ENCODE results near the gene CPLX3. TPM values are rescaled to one million over a fixed set of nuclear protein-coding genes. Genes with fewer than 3 reads are reported as not detected.

Gene CPLX3
- total RNA-seq, 1 experiment from 2014 or later = not detected

DNA sequence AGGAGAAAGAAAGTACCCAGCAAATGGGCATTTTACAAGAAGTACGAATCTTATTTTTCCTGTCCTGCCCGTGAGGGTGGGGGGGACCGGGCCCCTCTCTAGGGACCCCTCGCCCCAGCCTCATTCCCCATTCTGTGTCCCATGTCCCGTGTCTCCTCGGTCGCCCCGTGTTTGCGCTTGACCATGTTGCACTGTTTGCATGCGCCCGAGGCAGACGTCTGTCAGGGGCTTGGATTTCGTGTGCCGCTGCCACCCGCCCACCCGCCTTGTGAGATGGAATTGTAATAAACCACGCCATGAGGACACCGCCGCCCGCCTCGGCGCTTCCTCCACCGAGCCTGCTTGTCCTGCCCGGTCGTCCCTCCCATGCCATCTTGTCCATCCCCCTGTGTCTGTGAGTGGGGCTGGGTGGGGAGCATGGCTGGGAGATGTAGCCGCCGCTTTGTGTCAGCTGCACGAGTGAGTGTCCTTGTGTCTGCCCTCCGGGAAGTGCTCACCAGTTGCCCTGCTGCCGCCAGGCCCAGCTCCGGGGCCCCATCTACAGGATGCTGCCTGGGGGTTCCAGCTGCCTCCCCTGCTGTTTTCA lies 23.5 kb upstream of the CPLX3 start:
- Mint-ChIP-seq H3K27ac (no peak overlapping the region), H3K36me3 (ENCODE audit: insufficient read depth in 1 of 3, low read depth in 3 of 3) (peaks cover 11 to 34% (median 34%) of the 10 kb centered on the region in 3 experiments; a peak in 5 of 7 replicates), H3K4me3 (no peak overlapping the region), H3K9me3 (no peaks in the 10 kb centered on the region), H3K27me3 (ENCODE audit: low read depth) (no peaks in the 10 kb centered on the region), H3K4me1 (peaks cover 2 to 9% of the 10 kb centered on the region in 2 experiments)
- Histone ChIP-seq H3K23ac (ENCODE audit: insufficient read length, low read depth, low read length) (no peak overlapping the region), H2BK20ac (ENCODE audit: low read depth, low read length, poor library complexity, severe bottlenecking) (no peak overlapping the region), H3K9me3 (ENCODE audit: control insufficient read depth, low read depth, low read length) (no peaks in the 10 kb centered on the region), H4K91ac (ENCODE audit: insufficient read length, low read depth, low read length) (no peak overlapping the region), H3K14ac (ENCODE audit: insufficient read depth, low read length) (no peak overlapping the region), H3T11ph (ENCODE audit: low read length) (no peak overlapping the region), H3K18ac (ENCODE audit: insufficient read length, low read depth, low read length) (no peak overlapping the region), H2BK5ac (ENCODE audit: insufficient read length, low read length) (no peak overlapping the region), H4K5ac (ENCODE audit: insufficient read length, low read depth, low read length) (no peak overlapping the region), H2BK12ac (ENCODE audit: insufficient read length, low read depth, low read length) (no peak overlapping the region), H3K4ac (ENCODE audit: low read depth, low read length) (no peak overlapping the region), H3K56ac (ENCODE audit: insufficient read length, low read depth, low read length) (no peak overlapping the region), H4K8ac (replicated peaks; ENCODE audit: insufficient read length, low read depth, low read length) (no peak overlapping the region), H2AK5ac (ENCODE audit: insufficient read length, low read length) (no peak overlapping the region), H2BK15ac (ENCODE audit: low read depth, low read length) (no peak overlapping the region), H3K27me3 (ENCODE audit: insufficient read depth, low read length) (no peaks in the 10 kb centered on the region), H3K27ac (ENCODE audit: insufficient read length, low read depth, low read length) (no peak overlapping the region), H4K20me1 (ENCODE audit: control insufficient read depth, insufficient read depth, insufficient read length) (no peaks in the 10 kb centered on the region), H2AFZ (ENCODE audit: low read length) (no peak overlapping the region), H3K9ac (ENCODE audit: extremely low read depth, insufficient read length, low read length) (no peak overlapping the region), H3K23me2 (ENCODE audit: insufficient read length, low read depth, low read length, poor library complexity, severe bottlenecking) (no peaks in the 10 kb centered on the region), H3K79me1 (ENCODE audit: insufficient read depth, low read depth, low read length, poor library complexity, severe bottlenecking) (no peaks in the 10 kb centered on the region), H3K79me2 (ENCODE audit: insufficient read depth, low read length) (no peaks in the 10 kb centered on the region), H3K4me1 (ENCODE audit: insufficient read depth, low read length) (no peaks in the 10 kb centered on the region), H2BK120ac (ENCODE audit: low read depth, low read length, poor library complexity, severe bottlenecking) (no peak overlapping the region), H3K4me2 (ENCODE audit: insufficient read depth, insufficient read length, low read length) (no peak overlapping the region)
- WGBS (ENCODE audit: extremely low coverage, insufficient read length, low lambda C conversion rate) = no CpG with 5 or more reads among the region's 31 CpGs
- no peak for DNase-seq
- TF ChIP-seq CTCF (conservative IDR thresholded peaks at IDR 0.05) = no peak

All from H9 (cell line).